GM18511 (cell line): Measurements from ENCODE around the gene OSBPL3.
"Not testable (repeated sequence)": the region's sequence is repeated elsewhere in the genome, so short reads cannot be mapped to it uniquely, and the experiment has no call there.

Source experiments
- ATAC-seq: cut with Tn5 transposase; IDR thresholded peaks from one replicate; pipeline ENCODE4 v1.9.1; 2021; ENCODE audit warnings: mild to moderate bottlenecking, moderate library complexity; ENCODE audit not compliant: unreplicated experiment

Gene OSBPL3

GRCh38 chr7:24979863-24980533 lies at the start of gene OSBPL3:
OSBPL3 (minus strand) TSS chr7:24980178; CDS start chr7:24892472, 87,706 bp downstream.
- ATAC-seq, result peak; percentile 76

- no peak for ATAC-seq
These were observed 49.1 kb upstream of the OSBPL3 start for GRCh38 chr7:25029075-25029474.

GRCh38 chr7:25028370-25029021 lies 48.5 kb upstream of the OSBPL3 start:
- ATAC-seq, result no peak

GRCh38 chr7:25026156-25026555 lies 46.2 kb upstream of the OSBPL3 start:
- ATAC-seq, result no peak

GRCh38 chr7:25025218-25025671 lies 45.3 kb upstream of the OSBPL3 start:
- no peak for ATAC-seq

GRCh38 chr7:25024066-25024465 lies 44.1 kb upstream of the OSBPL3 start:
- ATAC-seq, result no peak

GRCh38 chr7:25017671-25018070 lies 37.7 kb upstream of the OSBPL3 start:
- not testable (repeated sequence) for ATAC-seq

GRCh38 chr7:25014756-25015155 lies 34.8 kb upstream of the OSBPL3 start:
- no peak for ATAC-seq

- ATAC-seq, result not testable (repeated sequence)
These were observed 32.7 kb upstream of the OSBPL3 start for GRCh38 chr7:25012710-25013109.

GRCh38 chr7:25012254-25012653 lies 32.3 kb upstream of the OSBPL3 start:
- ATAC-seq, result no peak

GRCh38 chr7:25009257-25009656 lies 29.3 kb upstream of the OSBPL3 start:
- ATAC-seq, result no peak

- ATAC-seq, result no peak
These were observed 27.7 kb upstream of the OSBPL3 start for GRCh38 chr7:25007668-25008067.

GRCh38 chr7:25006276-25006675 lies 26.3 kb upstream of the OSBPL3 start:
- ATAC-seq, result no peak

- ATAC-seq, result no peak
These were observed 25.7 kb upstream of the OSBPL3 start for GRCh38 chr7:25005658-25006057.

- no peak for ATAC-seq
These were observed 22.8 kb upstream of the OSBPL3 start for GRCh38 chr7:25002786-25003185.

- no peak for ATAC-seq
These were observed 15.5 kb upstream of the OSBPL3 start for GRCh38 chr7:24995466-24995865.

GRCh38 chr7:24992314-24992713 lies 12.3 kb upstream of the OSBPL3 start:
- ATAC-seq, result no peak

- no peak for ATAC-seq
These were observed 11.4 kb upstream of the OSBPL3 start for GRCh38 chr7:24991353-24991752.

- no peak for ATAC-seq
These were observed 7.4 kb upstream of the OSBPL3 start for GRCh38 chr7:24987331-24987842.

- no peak for ATAC-seq
These were observed 2.9 kb upstream of the OSBPL3 start for GRCh38 chr7:24982917-24983316.

- ATAC-seq, result no peak
These were observed 1.4 kb upstream of the OSBPL3 start for GRCh38 chr7:24981171-24981951.
